Measurements from ENCODE around the gene COL4A4. TPM values are rescaled to one million over a fixed set of nuclear protein-coding genes. Genes with fewer than 3 reads are reported as not detected.

COL4A4 gene
- total RNA-seq, 4 donors from 2014 or later = 0.53 to 24.8 (median 0.95) TPM

DNA sequence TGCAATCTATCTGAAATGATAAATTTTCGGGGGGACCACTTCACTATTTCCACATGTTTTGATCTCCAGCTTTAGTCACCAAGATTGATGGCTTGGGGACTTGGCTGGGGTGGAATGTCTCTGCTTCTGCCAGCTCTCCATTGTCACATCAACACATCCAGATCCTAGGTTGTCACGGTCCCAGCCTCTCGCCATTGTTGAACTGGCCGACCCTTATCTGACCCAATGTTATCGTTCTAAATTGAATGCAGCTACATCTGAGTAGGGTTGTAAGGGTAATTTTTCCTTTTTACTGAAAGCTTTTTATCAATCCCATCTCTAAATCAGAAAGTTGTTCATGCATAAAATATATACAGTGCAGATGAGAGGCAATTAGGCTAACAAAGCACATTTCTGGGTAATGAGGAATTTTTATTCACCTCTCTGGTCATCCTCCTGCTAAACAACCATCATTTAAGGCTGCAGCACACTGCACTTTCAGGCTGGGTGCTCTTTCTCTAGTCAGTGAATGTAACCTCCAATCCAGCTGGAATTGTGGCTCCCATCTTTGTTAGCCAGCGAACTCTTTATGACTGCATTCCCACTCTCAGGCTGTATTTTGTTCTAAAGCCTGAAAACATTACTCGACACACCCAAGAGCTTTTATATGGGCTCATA is 128.2 kb downstream of the COL4A4 start:
- Histone ChIP-seq H3K9me3 (no peaks in the 10 kb centered on the region), H3K36me3 (no peaks in the 10 kb centered on the region), H3K27ac (no peak overlapping the region), H3K4me1 (no peaks in the 10 kb centered on the region), H3K4me3 (no peak overlapping the region), H3K27me3 (no peaks in the 10 kb centered on the region)
- DNase-seq = no peak
- TF ChIP-seq, protein P1, sequence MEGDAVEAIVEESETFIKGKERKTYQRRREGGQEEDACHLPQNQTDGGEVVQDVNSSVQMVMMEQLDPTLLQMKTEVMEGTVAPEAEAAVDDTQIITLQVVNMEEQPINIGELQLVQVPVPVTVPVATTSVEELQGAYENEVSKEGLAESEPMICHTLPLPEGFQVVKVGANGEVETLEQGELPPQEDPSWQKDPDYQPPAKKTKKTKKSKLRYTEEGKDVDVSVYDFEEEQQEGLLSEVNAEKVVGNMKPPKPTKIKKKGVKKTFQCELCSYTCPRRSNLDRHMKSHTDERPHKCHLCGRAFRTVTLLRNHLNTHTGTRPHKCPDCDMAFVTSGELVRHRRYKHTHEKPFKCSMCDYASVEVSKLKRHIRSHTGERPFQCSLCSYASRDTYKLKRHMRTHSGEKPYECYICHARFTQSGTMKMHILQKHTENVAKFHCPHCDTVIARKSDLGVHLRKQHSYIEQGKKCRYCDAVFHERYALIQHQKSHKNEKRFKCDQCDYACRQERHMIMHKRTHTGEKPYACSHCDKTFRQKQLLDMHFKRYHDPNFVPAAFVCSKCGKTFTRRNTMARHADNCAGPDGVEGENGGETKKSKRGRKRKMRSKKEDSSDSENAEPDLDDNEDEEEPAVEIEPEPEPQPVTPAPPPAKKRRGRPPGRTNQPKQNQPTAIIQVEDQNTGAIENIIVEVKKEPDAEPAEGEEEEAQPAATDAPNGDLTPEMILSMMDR (IDR thresholded peaks at IDR 0.05) = no peak
- TF ChIP-seq POLR2A (IDR thresholded peaks at IDR 0.05) = no peak

DNA sequence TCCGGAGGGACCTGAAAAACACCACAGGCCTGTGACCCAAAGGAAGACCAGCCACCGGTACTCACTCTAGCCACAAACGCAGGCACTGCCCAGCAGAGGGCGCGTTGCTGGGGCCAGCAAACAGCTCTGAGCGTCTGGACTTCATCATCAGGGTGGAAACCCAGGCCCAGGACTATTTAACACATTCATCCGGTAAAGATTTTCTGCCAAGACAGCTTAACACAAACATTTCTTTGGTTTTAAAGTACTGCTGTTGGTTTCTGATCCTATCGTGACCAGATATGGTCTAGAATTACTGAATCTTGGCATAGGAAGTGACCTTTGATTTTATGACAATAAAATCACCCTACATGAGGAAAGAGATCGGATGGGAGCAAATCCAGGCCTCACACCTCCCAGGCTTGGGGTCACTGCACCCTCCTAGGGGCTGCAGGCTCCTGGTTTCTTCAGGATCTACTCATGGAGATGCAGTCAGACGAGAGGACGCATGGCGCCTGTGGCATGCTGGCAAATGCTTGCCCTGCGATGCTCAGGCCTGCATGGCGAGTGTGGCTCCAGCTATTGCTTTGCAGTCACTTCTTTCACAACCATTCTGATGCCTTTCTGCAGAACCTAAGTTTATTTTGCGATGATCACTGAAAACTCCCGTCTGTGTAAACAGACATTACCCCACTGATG is 130.4 kb downstream of the COL4A4 start:
- TF ChIP-seq POLR2A (IDR thresholded peaks at IDR 0.05) = no peak
- TF ChIP-seq, protein P1 (IDR thresholded peaks at IDR 0.05) = peak in 4 of 6 experiments; percentile 36 to 48 (median 46)
- DNase-seq = peak in 2 of 3 donors; percentile 57 to 61
- Histone ChIP-seq H3K4me1 (no peaks in the 10 kb centered on the region), H3K9me3 (no peaks in the 10 kb centered on the region), H3K27ac (no peak overlapping the region), H3K36me3 (no peaks in the 10 kb centered on the region), H3K4me3 (no peak overlapping the region), H3K27me3 (no peaks in the 10 kb centered on the region)

DNA sequence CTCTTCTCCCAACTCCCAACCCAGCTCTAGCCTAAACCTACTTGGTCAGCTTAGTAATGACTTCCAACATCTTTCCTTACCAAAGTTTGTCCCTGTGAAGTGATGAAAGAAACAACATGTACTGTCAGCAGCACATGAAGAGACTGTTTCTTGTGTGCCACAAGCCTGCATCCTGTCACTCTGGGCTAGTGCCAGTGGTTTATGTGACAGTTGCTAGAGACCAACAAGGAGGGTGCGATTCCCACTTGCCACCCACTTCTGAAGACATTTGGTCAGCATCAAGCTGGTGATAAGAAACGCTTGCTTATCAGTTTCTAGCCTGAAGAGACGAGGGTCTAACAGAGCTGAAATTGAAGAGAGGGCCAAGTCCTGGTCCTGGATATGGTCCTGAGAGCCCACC is 132.6 kb downstream of the COL4A4 start:
- Histone ChIP-seq H3K27me3 (no peaks in the 10 kb centered on the region), H3K27ac (no peak overlapping the region), H3K36me3 (no peaks in the 10 kb centered on the region), H3K4me3 (no peak overlapping the region), H3K9me3 (no peaks in the 10 kb centered on the region), H3K4me1 (no peaks in the 10 kb centered on the region)
- DNase-seq = no peak
- TF ChIP-seq, protein P1 (IDR thresholded peaks at IDR 0.05) = no peak
- no peak for TF ChIP-seq POLR2A (IDR thresholded peaks at IDR 0.05)

DNA sequence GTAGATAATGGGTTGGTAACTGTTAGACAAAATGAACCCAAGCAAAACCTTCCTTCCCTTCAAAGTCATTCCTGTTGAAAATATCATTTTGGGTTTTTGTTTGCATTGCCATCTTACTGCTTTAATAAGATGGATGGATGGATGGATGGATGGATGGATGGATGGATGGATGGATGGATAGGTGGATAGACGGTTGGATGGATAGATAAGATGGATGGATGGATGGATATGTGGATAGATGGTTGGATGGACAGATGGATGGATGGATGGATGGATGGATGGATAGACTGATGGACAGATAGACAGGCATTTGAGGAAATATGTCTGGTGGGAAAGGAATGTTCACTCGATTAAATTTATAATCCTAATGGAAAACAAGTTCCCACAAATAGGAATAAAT is 133.2 kb downstream of the COL4A4 start:
- no peak overlapping the region for H3K27ac ChIP-seq
- no peak for DNase-seq
- no peaks in the 10 kb centered on the region for H3K4me1 ChIP-seq
- H3K27me3 ChIP-seq = no peaks in the 10 kb centered on the region
- TF ChIP-seq POLR2A (IDR thresholded peaks at IDR 0.05) = no peak
- TF ChIP-seq, protein P1 (IDR thresholded peaks at IDR 0.05) = no peak
- no peaks in the 10 kb centered on the region for H3K9me3 ChIP-seq
- no peaks in the 10 kb centered on the region for H3K36me3 ChIP-seq
- H3K4me3 ChIP-seq = no peak overlapping the region

DNA sequence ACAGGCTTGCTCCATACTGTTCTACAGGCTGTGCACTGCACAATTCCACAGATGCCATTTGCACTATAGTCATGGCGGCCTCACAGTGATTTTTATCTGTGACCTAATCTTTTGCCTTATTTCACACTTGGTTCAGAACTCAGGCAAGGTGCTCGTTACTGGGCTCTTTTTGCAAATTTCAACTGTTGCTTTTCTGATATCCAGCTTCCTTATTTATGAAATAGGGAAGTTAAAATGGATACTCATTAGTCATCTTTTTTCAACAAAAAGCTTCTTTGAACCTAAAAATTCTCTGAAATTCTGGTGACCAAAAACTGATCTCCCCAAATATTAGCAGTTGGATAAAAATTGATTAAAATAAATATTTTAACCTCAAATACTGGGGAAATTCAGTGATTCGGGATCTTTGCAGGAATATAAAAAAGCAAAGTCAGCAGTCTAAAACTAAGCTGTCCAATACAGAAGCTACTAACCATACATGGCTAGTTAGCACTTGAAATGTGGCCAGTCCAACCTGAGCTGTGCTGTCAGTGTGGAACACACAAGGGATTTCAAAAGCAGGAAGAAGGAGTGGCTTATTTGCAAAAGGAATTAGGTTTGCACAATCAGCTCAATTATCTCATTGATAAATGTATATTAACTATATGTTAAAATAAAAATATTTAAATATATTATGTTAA is 134.4 kb downstream of the COL4A4 start:
- H3K4me3 ChIP-seq = no peak overlapping the region
- no peak overlapping the region for H3K27ac ChIP-seq
- H3K27me3 ChIP-seq = no peaks in the 10 kb centered on the region
- no peaks in the 10 kb centered on the region for H3K36me3 ChIP-seq
- H3K4me1 ChIP-seq = no peaks in the 10 kb centered on the region
- H3K9me3 ChIP-seq = no peaks in the 10 kb centered on the region
- DNase-seq = no peak
- no peak for TF ChIP-seq POLR2A (IDR thresholded peaks at IDR 0.05)
- TF ChIP-seq, protein P1 (IDR thresholded peaks at IDR 0.05) = no peak

Data from Peyer's patch (tissue), 4 donors.